GM06990 (cell line): ENCODE measurements around the gene SCN5A.

Experiments
- DNase-seq: peaks from one replicate; pipeline ENCODE4 v3.0.0-alpha.2; 2011; ENCODE audit not compliant: insufficient read length; ENCODE audit errors: extremely low read depth
- H3K27me3 ChIP-seq: replicated peaks from 2 replicates; pipeline ENCODE4 v1.6.0; 2011; ENCODE audit warnings: low read length; ENCODE audit not compliant: control insufficient read depth, insufficient read depth
- H3K36me3 ChIP-seq: 2 replicates; pipeline ENCODE4 v1.5.1; 2011; ENCODE audit warnings: low read length; ENCODE audit not compliant: control insufficient read depth, insufficient read depth
- H3K4me3 ChIP-seq: replicated peaks from 2 replicates; pipeline ENCODE4 v1.5.1; 2011; ENCODE audit warnings: low read depth, mild to moderate bottlenecking, control low read depth, low read length
- CTCF ChIP-seq: IDR thresholded peaks from 2 replicates; pipeline ENCODE4 v1.5.1; 2011; ENCODE audit warnings: low read length, control low read depth, mild to moderate bottlenecking, inconsistent platforms; ENCODE audit not compliant: insufficient read depth, poor library complexity, severe bottlenecking

SCN5A gene

DNA sequence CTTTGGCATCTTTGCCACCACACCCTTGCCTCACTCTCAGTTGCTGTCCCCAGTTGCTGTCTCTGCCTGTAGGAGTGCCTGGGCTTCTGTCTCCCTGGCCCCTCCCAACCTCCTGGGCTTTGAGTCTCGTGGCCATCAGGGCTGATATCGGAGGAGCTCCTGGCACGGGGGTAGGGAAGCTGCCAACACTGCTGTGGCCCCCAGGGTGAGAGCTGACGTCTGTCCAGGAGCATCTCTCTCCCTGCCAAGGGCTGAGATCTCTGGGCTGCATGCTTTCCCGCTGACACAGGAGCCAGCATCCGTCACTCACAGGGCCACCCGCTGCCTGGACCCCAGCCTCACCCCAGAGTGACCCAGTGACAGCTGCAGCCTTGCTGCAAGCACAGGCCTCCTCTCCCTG, 105.9 kb downstream of the SCN5A start:
- no peak for DNase-seq
- Histone ChIP-seq H3K4me3 (no peak overlapping the region), H3K36me3 (no peaks in the 10 kb centered on the region), H3K27me3 (no peaks in the 10 kb centered on the region)
- no peak for TF ChIP-seq CTCF

GRCh38 chr3:38542401-38543298, 106.8 kb downstream of the SCN5A start:
- no peak for TF ChIP-seq CTCF
- DNase-seq, result no peak

GRCh38 chr3:38541806-38542205, 107.7 kb downstream of the SCN5A start:
- DNase-seq, result no peak
- Histone ChIP-seq H3K4me3 (no peak overlapping the region), H3K27me3 (no peaks in the 10 kb centered on the region), H3K36me3 (no peaks in the 10 kb centered on the region; the same call in 1 of the 2 replicates)
- TF ChIP-seq CTCF, result no peak

More at GRCh38 chr3:38542401-38543298, 106.8 kb downstream of the SCN5A start:
- Histone ChIP-seq H3K36me3 (no peaks in the 10 kb centered on the region), H3K27me3 (no peaks in the 10 kb centered on the region), H3K4me3 (no peak overlapping the region)

DNA sequence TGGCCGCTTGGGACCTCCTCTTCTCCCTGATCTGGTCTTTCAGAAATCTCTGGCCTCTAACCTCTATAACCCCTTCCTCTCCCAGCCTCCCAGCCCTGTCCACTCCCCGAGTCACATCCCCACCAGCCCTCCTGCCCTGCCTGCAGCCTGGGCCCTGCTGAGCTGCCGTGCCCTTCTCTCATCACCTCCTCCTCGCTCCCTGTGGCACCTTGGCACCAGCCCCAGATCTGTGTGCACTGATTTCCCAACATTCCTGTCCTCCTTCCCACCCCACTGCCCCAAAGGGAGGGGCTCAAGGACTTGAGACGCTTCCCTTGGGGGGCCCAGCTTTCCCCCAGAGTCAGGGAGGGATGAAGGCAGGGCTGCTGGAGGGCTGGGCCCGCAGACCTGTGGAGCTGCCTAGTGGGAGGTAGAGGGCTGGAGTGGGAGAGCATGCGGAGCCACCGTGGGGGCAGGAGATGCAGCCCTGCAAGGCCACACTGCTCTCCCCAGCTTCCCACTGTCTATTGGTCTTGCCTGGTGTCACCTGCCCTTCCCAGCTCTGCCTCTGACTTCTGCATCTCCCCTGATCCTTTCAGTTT, 110.6 kb downstream of the SCN5A start:
- Histone ChIP-seq H3K4me3 (no peak overlapping the region), H3K36me3 (no peaks in the 10 kb centered on the region; the same call in 1 of the 2 replicates), H3K27me3 (no peaks in the 10 kb centered on the region)
- no peak for DNase-seq
- TF ChIP-seq CTCF, result no peak

- TF ChIP-seq CTCF, result no peak
Measured at GRCh38 chr3:38536671-38537070, 112.8 kb downstream of the SCN5A start.

More at GRCh38 chr3:38536671-38537070, 112.8 kb downstream of the SCN5A start:
- no peak overlapping the region for H3K4me3 ChIP-seq
- DNase-seq, result no peak
- no peaks in the 10 kb centered on the region for H3K27me3 ChIP-seq
- no peaks in the 10 kb centered on the region; the same call in none of the 2 replicates for H3K36me3 ChIP-seq
